GM12878 (cell line): ENCODE data around the gene PDZRN3.

Experiments
- EZH2 ChIP-seq: IDR thresholded peaks from 2 replicates; pipeline ENCODE4 v1.6.1; 2012; ENCODE audit warnings: low read depth, mild to moderate bottlenecking, control low read depth, inconsistent platforms, low read length, borderline replicate concordance; ENCODE audit not compliant: control insufficient read depth
- ZNF274 ChIP-seq: IDR thresholded peaks from one replicate; pipeline ENCODE4 v1.8.0; 2011; ENCODE audit not compliant: insufficient read length, insufficient read depth
- TF ChIP-seq, protein P1 (sequence below): IDR thresholded peaks from 2 replicates; pipeline ENCODE4 v1.6.1; 2012; ENCODE audit warnings: mild to moderate bottlenecking, low read depth, low read length

DNA sequence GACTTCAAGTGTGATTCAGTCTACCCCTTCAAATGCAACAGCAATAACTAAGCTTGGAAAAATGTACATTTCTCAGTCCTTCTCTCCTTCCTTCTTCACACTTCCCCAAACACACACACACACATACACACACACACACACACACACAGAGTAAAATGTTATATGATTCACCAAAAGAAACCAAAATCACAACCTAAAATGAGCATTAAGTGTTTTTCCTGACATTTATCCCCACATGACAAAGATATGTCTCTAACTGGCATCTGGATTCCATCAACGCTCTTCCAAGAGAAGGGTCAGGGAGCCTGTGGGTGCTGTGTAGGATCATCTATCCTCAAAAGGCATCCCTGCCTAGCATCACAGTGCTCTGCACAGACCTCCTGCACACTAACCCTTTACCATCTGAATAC, 21.0 kb downstream of the PDZRN3 start:
- TF ChIP-seq, protein P1, sequence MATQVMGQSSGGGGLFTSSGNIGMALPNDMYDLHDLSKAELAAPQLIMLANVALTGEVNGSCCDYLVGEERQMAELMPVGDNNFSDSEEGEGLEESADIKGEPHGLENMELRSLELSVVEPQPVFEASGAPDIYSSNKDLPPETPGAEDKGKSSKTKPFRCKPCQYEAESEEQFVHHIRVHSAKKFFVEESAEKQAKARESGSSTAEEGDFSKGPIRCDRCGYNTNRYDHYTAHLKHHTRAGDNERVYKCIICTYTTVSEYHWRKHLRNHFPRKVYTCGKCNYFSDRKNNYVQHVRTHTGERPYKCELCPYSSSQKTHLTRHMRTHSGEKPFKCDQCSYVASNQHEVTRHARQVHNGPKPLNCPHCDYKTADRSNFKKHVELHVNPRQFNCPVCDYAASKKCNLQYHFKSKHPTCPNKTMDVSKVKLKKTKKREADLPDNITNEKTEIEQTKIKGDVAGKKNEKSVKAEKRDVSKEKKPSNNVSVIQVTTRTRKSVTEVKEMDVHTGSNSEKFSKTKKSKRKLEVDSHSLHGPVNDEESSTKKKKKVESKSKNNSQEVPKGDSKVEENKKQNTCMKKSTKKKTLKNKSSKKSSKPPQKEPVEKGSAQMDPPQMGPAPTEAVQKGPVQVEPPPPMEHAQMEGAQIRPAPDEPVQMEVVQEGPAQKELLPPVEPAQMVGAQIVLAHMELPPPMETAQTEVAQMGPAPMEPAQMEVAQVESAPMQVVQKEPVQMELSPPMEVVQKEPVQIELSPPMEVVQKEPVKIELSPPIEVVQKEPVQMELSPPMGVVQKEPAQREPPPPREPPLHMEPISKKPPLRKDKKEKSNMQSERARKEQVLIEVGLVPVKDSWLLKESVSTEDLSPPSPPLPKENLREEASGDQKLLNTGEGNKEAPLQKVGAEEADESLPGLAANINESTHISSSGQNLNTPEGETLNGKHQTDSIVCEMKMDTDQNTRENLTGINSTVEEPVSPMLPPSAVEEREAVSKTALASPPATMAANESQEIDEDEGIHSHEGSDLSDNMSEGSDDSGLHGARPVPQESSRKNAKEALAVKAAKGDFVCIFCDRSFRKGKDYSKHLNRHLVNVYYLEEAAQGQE = no peak
- TF ChIP-seq EZH2 = no peak
- TF ChIP-seq ZNF274 = no peak
